Coronary artery (tissue), 2 donors: ENCODE data around the gene GALR3.

Experiments
- DNase-seq: peaks from one replicate; pipeline ENCODE4 v3.0.0-alpha.2; 2017; ENCODE audit warnings: low spot score
- H3K27ac ChIP-seq, 2 donors: fragments of 200-600 bp; sonication (generic); one replicate each; pipeline ENCODE4 v1.5.1; 2016 to 2019
- H3K4me3 ChIP-seq: fragments of 200-600 bp; sonication (generic); 2 replicates; pipeline ENCODE4 v1.5.1; 2016; ENCODE audit warnings: mild to moderate bottlenecking, moderate library complexity
- TF ChIP-seq, protein P1 (sequence below): fragments of 200-600 bp; sonication (generic); IDR thresholded peaks from one replicate; pipeline ENCODE4 v1.5.1; 2019; ENCODE audit warnings: antibody characterized with exemption

The GALR3 gene

DNA sequence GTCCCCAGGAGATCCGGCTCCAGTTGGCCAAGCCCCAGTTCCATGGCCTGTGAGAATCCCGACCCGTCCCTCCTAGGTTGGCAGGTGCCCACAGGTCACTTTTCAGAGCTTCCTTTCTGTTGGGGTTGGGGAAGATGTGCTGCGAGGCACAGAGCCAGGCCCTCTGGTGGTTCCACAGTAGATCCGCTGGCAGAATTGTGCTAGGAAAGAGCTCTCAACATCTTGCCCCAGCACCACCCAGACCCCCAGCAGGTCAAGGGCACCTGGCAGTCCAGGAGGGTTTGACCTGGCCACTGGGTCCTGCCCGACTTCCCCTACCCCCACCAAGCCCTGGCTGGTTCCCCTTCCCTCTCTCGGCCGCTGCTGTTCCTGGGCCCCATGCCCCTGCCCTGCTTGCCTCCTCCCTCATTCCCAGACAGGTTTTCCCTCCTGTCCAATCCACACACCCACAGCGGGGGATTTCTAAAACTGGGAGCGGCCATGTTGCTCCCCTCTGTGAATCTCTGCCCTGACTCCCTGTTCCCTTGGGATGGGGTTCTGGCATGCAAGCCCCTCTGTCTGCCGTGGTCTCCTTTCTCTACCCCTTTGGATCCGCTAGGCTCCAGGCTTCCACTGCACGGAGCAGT lies 41.6 kb upstream of the GALR3 start:
- no peak overlapping the region for H3K4me3 ChIP-seq
- TF ChIP-seq, protein P1, sequence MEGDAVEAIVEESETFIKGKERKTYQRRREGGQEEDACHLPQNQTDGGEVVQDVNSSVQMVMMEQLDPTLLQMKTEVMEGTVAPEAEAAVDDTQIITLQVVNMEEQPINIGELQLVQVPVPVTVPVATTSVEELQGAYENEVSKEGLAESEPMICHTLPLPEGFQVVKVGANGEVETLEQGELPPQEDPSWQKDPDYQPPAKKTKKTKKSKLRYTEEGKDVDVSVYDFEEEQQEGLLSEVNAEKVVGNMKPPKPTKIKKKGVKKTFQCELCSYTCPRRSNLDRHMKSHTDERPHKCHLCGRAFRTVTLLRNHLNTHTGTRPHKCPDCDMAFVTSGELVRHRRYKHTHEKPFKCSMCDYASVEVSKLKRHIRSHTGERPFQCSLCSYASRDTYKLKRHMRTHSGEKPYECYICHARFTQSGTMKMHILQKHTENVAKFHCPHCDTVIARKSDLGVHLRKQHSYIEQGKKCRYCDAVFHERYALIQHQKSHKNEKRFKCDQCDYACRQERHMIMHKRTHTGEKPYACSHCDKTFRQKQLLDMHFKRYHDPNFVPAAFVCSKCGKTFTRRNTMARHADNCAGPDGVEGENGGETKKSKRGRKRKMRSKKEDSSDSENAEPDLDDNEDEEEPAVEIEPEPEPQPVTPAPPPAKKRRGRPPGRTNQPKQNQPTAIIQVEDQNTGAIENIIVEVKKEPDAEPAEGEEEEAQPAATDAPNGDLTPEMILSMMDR, result no peak
- DNase-seq, result no peak
- no peak overlapping the region for H3K27ac ChIP-seq

GRCh38 chr22:37782340-37783168 lies 40.6 kb upstream of the GALR3 start:
- DNase-seq, result no peak
- Histone ChIP-seq H3K27ac (no peak overlapping the region), H3K4me3 (no peak overlapping the region)
- TF ChIP-seq, protein P1, result no peak

DNA sequence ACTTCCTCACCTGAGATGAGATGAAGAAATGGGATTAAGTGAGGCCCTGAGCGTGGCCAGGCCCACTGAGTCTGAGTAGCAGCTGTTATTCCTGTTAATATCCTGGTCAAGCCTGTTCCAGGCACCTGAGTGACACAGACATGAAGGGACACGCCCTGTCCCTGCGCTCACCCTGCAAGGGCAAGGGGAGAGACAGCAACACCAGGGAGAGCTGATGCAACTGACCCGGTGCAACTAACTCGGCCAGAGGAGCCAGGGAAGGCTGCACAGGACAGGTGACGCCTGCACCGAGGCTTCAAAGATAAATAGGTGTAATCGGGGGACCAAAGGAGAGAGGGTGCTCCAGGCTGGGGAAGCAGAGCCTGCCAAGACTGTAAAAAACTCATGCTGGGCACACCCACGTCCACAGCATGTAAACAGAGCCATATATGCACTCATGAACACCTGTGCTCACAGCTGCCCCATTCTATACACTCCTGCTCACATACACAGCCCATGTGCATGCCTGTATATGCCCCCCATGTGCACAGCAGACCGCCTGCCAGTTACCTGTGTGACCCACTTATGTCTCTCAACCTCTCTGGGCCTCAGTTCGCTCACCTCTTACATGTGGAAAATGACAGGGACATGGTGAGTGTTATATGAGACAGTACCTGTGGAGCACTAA lies 38.2 kb upstream of the GALR3 start:
- DNase-seq, result no peak
- no peak overlapping the region for H3K27ac ChIP-seq
- TF ChIP-seq, protein P1, result no peak
- H3K4me3 ChIP-seq, result no peak overlapping the region

DNA sequence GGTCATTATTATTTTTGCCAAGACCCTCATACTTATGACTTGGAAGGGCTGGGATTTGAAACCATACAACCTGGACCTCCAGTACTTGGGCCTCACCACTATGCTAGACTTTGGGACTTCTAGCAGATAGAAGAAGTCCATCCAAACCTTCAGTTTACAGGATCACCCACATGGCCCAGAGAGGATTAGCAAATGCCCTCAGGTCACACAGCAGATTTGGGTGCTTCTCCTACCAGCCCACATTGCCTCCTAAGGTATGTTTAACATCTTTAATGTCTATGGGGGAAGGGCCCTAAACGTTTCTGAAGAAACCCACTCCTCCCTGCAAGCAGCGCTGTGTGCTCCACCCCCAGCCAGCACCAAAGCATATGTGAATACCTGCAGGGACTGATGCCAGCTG lies 32.9 kb upstream of the GALR3 start:
- Histone ChIP-seq H3K27ac (no peak overlapping the region), H3K4me3 (no peak overlapping the region)
- TF ChIP-seq, protein P1, result no peak
- no peak for DNase-seq

DNA sequence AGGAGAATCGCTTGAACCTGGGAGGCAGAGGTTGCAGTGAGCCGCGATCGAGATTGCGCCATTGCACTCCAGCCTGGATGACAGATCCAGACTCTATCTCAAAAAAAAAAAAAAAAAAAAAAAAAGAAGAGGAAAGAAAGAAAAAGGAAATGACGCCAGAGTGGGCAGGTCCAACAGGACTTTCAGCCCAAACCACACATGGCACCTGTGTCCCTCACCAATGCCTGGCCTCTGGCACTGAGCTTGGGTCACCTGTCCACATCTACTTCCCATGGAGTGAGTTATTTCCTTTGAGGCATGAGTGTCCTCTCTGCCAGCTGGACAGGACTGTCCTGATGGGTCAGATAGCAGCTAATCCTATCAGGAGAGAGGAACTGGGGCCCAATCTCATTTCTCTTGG lies 30.7 kb upstream of the GALR3 start:
- Histone ChIP-seq H3K27ac (no peak overlapping the region), H3K4me3 (no peak overlapping the region)
- TF ChIP-seq, protein P1, result no peak
- DNase-seq, result no peak

GRCh38 chr22:37794376-37794775 lies 28.8 kb upstream of the GALR3 start:
- no peak overlapping the region for H3K4me3 ChIP-seq
- DNase-seq, result no peak
- TF ChIP-seq, protein P1, result no peak
- no peak overlapping the region for H3K27ac ChIP-seq
